Measurements from ENCODE around the gene EIF4E1B.

EIF4E1B gene

DNA sequence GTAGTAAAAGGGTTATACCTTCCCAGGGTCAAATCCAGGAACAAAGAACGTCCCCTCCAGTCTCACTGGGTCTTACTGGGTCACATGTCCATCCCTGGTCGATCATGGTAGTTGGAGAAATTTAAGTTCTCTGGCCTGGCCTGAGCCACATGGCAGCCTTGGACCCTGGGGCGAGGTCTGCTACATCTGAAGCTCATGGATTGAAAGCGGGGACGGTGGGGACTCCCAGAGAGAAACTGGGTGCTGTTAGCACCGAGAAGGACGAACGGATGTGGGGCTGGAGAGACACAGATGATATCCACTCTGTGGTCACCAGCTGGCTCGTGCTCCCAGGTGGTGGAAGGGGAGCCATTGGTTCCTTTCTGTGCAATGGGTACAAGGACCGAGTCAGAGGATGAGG is 63.7 kb downstream of the EIF4E1B start:
- DNase-seq, result no peak

DNA sequence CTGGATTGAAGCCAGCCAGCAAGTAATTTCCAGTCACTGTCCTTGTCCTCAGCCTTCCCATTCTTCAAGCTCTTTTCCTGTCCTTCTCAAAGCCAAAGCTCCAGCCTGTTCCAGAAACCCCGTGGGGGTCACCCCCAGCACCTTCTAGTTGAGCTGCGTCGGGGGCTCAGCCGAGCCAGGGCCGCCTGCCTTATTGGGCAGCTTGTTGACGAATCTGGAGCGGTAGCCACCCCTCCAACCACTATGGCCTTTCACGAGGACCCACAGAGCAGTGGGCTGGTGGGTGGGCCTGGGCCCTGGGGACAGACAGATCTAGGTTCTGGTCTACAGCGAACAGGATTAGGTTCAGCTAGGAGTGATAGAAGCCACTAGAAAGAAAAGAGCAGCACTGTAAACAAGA is 64.2 kb downstream of the EIF4E1B start:
- no peak for DNase-seq

DNA sequence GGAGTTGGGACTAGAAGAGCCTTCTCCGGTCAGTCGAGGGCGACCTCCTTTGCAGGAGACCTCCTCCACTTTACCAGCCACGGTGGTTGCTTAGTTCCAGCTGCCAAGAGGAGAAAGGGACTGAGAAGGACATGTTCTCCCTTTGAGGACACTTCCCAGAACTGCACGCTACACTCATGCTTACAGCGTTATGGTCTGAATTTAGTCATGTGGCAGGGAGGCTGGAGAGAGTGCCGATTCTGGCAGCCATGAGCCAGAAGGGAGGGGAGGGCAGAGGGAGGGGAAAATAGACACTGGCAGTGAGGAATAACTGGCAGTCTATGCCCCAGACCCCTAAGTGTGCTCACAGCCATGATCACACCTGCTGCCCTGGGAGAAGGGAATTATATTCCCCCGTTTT is 64.6 kb downstream of the EIF4E1B start:
- no peak for DNase-seq
